K562 (cell line): ENCODE data around the gene LRRC4C. TPM values are rescaled to one million over a fixed set of nuclear protein-coding genes. Genes with fewer than 3 reads are reported as not detected.

Experiments
- ATAC-seq: fragments of 200-7000 bp; cut with Tn5 transposase; 3 replicates; pipeline ENCODE4 v1.9.1; 2020; ENCODE audit warnings: moderate library complexity
- BruUV-seq: library from RNA; stranded (reverse); fragments of 400-500 nt; replicated peaks from 2 replicates; lab custom pipeline; 2021; lab: Mats Ljungman, UMichigan
- CTCF ChIA-PET: fragments of 300-600 bp; formaldehyde crosslinking; extraction: SDS; loops from one replicate; lab custom pipeline; 2021; ENCODE audit warnings: low intra/inter-chr PET ratio; lab: Yijun Ruan, JAX
- POLR2A ChIA-PET: fragments of 300-600, 350-650 bp; sonication (Branson Sonifier 250); formaldehyde crosslinking; extraction: SDS; loops from one replicate; lab custom pipeline; 2021; ENCODE audit warnings: antibody characterized with exemption, inconsistent platforms; lab: Yijun Ruan, JAX
- DNase-seq, 4 experiments: peaks; one replicate each; pipeline versions ENCODE4 v3.0.0 to v3.0.0-alpha.2; 2011 to 2018; ENCODE audit warnings: low spot score in 3 of 4, mixed read lengths in 3 of 4; ENCODE audit errors: extremely low read depth in 1 of 4
- FAIRE-seq: peaks from 2 replicates; lab custom pipeline; 2011; peaks lifted over from hg19 to GRCh38; lab: Jason Lieb, UNC
- H2AFZ ChIP-seq: 2 replicates; pipeline ENCODE4 v1.6.0; 2011; ENCODE audit warnings: low read depth, low read length, control low read depth, inconsistent platforms
- H3K27ac ChIP-seq: fragments of 200-600 bp; 3 replicates; pipeline ENCODE4 v1.8.0; 2011; ENCODE audit warnings: low read depth, mild to moderate bottlenecking, control low read depth, inconsistent platforms, low read length, moderate library complexity, mixed read lengths; ENCODE audit errors: extremely low read depth
- H3K27me3 ChIP-seq, 2 experiments: fragments of 300-600 bp in 1 of 2; 2 replicates in 1 of 2; 3 replicates in 1 of 2; pipeline versions ENCODE4 v1.6.0 to v1.8.0; 2011; ENCODE audit warnings: inconsistent platforms in 2 of 2, low read length in 2 of 2, mild to moderate bottlenecking in 1 of 2, mixed read lengths in 1 of 2, moderate library complexity in 1 of 2; ENCODE audit not compliant: control insufficient read depth in 2 of 2, insufficient read depth in 2 of 2
- H3K36me3 ChIP-seq: fragments of 300-600 bp; 3 replicates; pipeline ENCODE4 v1.8.0; 2011; ENCODE audit warnings: mild to moderate bottlenecking, low read length, inconsistent platforms; ENCODE audit not compliant: control insufficient read depth, insufficient read depth
- H3K4me1 ChIP-seq, 2 experiments: fragments of 200-600 bp in 1 of 2; replicated peaks in 1 of 2; 2 replicates in 1 of 2; 3 replicates in 1 of 2; pipeline versions ENCODE4 v1.5.1 to v1.8.0; 2011; ENCODE audit warnings: inconsistent platforms in 2 of 2, low read length in 2 of 2, mild to moderate bottlenecking in 1 of 2, mixed read lengths in 1 of 2, moderate library complexity in 1 of 2; ENCODE audit not compliant: control insufficient read depth in 2 of 2, insufficient read depth in 2 of 2
- H3K4me2 ChIP-seq: 2 replicates; pipeline ENCODE4 v1.6.1; 2011; ENCODE audit warnings: low read length, control low read depth, inconsistent platforms, mixed read lengths; ENCODE audit not compliant: insufficient read depth
- H3K4me3 ChIP-seq: fragments of 200-600 bp; sonication (generic), shearing (Covaris generic); 2 replicates; pipeline ENCODE4 v1.5.1; 2016; ENCODE audit warnings: control low read depth, inconsistent platforms
- H3K79me2 ChIP-seq: fragments of 200-600 bp; 3 replicates; pipeline ENCODE4 v1.8.0; 2011; ENCODE audit warnings: low read length, inconsistent platforms; ENCODE audit not compliant: control insufficient read depth, insufficient read depth
- H3K9ac ChIP-seq, 2 experiments: 2 replicates each; pipeline versions ENCODE4 v1.6.0 to v1.6.1; 2011; ENCODE audit warnings: low read depth in 2 of 2, low read length in 2 of 2, control low read depth in 1 of 2, inconsistent platforms in 1 of 2, mild to moderate bottlenecking in 1 of 2, mixed read lengths in 1 of 2; ENCODE audit not compliant: insufficient read depth in 1 of 2
- H3K9me1 ChIP-seq: one replicate; pipeline ENCODE4 v1.6.0; 2011; ENCODE audit warnings: inconsistent platforms, mild to moderate bottlenecking, low read length, moderate library complexity; ENCODE audit not compliant: control insufficient read depth, insufficient read depth
- H3K9me3 ChIP-seq: replicated peaks from 2 replicates; pipeline ENCODE4 v1.5.1; 2011; ENCODE audit warnings: low read depth, low read length, inconsistent platforms; ENCODE audit not compliant: control insufficient read depth, insufficient read depth
- H4K20me1 ChIP-seq: replicated peaks from 2 replicates; pipeline ENCODE4 v1.6.1; 2011; ENCODE audit warnings: low read length, inconsistent platforms, mixed read lengths; ENCODE audit not compliant: control insufficient read depth, insufficient read depth
- DPF2 ChIP-seq: fragments of 450-650 bp; IDR thresholded peaks from 2 replicates; pipeline ENCODE4 v1.6.1; 2016
- FOS ChIP-seq: IDR thresholded peaks from 3 replicates; pipeline ENCODE4 v1.6.1; 2011; ENCODE audit not compliant: insufficient read length; ENCODE audit errors: extremely low read depth
- FOXJ3 ChIP-seq: sonication (generic); formaldehyde crosslinking; IDR thresholded peaks from 2 replicates; pipeline ENCODE4 v1.4.0; 2020; ENCODE audit warnings: mild to moderate bottlenecking, missing genetic modification reagents
- MTA1 ChIP-seq: fragments of 450-650 bp; IDR thresholded peaks from 2 replicates; pipeline ENCODE4 v1.6.1; 2017; ENCODE audit warnings: borderline replicate concordance
- NR2C2 ChIP-seq, 2 experiments: fragments of 200-800 bp in 1 of 2; sonication (Bioruptor generic) in 1 of 2; sonication (generic) in 1 of 2; formaldehyde crosslinking in 1 of 2; IDR thresholded peaks; 2 replicates each; pipeline versions ENCODE4 v1.6.1 to v1.8.0; 2016 to 2022; ENCODE audit warnings: mild to moderate bottlenecking in 1 of 2, missing compliant biosample characterization in 1 of 2, missing genetic modification characterization in 1 of 2, missing genetic modification reagents in 1 of 2
- PHF21A ChIP-seq: fragments of 450-650 bp; IDR thresholded peaks from 2 replicates; pipeline ENCODE4 v1.6.1; 2017; ENCODE audit warnings: low read depth, borderline replicate concordance
- RAD51 ChIP-seq: fragments of 450-650 bp; IDR thresholded peaks from 2 replicates; pipeline ENCODE4 v1.7.1; 2016; ENCODE audit warnings: low read depth, mild to moderate bottlenecking, borderline replicate concordance
- SIN3B ChIP-seq: fragments of 450-650 bp; IDR thresholded peaks from 2 replicates; pipeline ENCODE4 v1.6.1; 2017; ENCODE audit warnings: low read depth, mild to moderate bottlenecking, moderate library complexity
- SMARCA4 ChIP-seq: fragments of 450-650 bp; IDR thresholded peaks from 2 replicates; pipeline ENCODE4 v1.6.1; 2016
- ZNF124 ChIP-seq: sonication (generic); formaldehyde crosslinking; IDR thresholded peaks from 2 replicates; pipeline ENCODE4 v1.8.1; 2022; ENCODE audit warnings: missing genetic modification reagents
- ZNF311 ChIP-seq: fragments of 250-450 bp; sonication (Bioruptor Pico); IDR thresholded peaks from 2 replicates; pipeline ENCODE4 v1.4.0; 2020; ENCODE audit warnings: mild to moderate bottlenecking, moderate library complexity
- ZNF830 ChIP-seq: fragments of 250-450 bp; sonication (Bioruptor Pico); IDR thresholded peaks from 2 replicates; pipeline ENCODE4 v1.5.0; 2021; ENCODE audit warnings: mild to moderate bottlenecking
- WGBS: fragments of 100-300 bp; shearing (Covaris generic); methylation state at CpG from one replicate; pipeline ENCODE4 v1.1.6; 2016; ENCODE audit warnings: low coverage, mixed read lengths; ENCODE audit not compliant: insufficient coverage; ENCODE audit errors: missing lambda C conversion rate; 5-methylcytosine and 5-hydroxymethylcytosine counted together
- in situ Hi-C: fragments of 300-500 bp; cut with MboI; formaldehyde crosslinking; loops from 4 replicates; pipeline ENCODE4 v1.15.0; 2018; ENCODE audit warnings: inconsistent platforms, mixed read lengths
- intact Hi-C: fragments of 100-400 bp; cut with micrococcal nuclease; formaldehyde crosslinking; loops from 2 replicates; pipeline ENCODE4 v1.14.2; 2022
- polyA plus RNA-seq, 8 experiments: library from polyadenylated mRNA; depleted of rRNA in 4 of 8; stranded (reverse) in 5 of 8; unstranded in 3 of 8; fragments of >200 nt; fragmentation: Nextera tagmentation in 2 of 8; fragmentation: Illumina TruSeq in 1 of 8; extraction: Ambion mirVana in 2 of 8; extraction: Trizol in 1 of 8; gene quantifications; 2 replicates each; pipeline versions ENCODE4 v1.2.1 to v1.2.3, GENCODE V29; 2011 to 2014; ENCODE audit warnings: inconsistent platforms in 1 of 8, missing spikeins in 1 of 8
- total RNA-seq, 7 experiments: library from RNA; depleted of rRNA in 6 of 7; stranded (reverse); fragments of >200 nt in 6 of 7; fragmentation: Illumina TruSeq in 2 of 7; extraction: Trizol in 2 of 7; gene quantifications; 2 replicates each; pipeline versions ENCODE4 v1.2.1 to v1.2.3, GENCODE V29; 2011 to 2021; ENCODE audit warnings: low replicate concordance in 1 of 7
- TF ChIP-seq, protein P1 (sequence below): fragments of 250-450 bp; sonication (Bioruptor Pico); IDR thresholded peaks from 2 replicates; pipeline ENCODE4 v1.5.0; 2020; ENCODE audit warnings: mild to moderate bottlenecking, borderline replicate concordance
- TF ChIP-seq, protein P2 (sequence below): fragments of 450-650 bp; formaldehyde crosslinking; IDR thresholded peaks from 2 replicates; pipeline ENCODE4 v1.4.0; 2022; ENCODE audit warnings: mild to moderate bottlenecking, moderate library complexity
- TF ChIP-seq, protein P3 (sequence below): fragments of 200-800 bp; sonication (Bioruptor generic); IDR thresholded peaks from 2 replicates; pipeline ENCODE4 v1.6.1; 2017; ENCODE audit warnings: missing genetic modification characterization, missing compliant biosample characterization
- TF ChIP-seq, protein P4 (sequence below), 2 experiments: fragments of 450-650 bp in 1 of 2; sonication (generic) in 1 of 2; formaldehyde crosslinking in 1 of 2; IDR thresholded peaks in 1 of 2; conservative IDR thresholded peaks in 1 of 2; 2 replicates each; pipeline versions ENCODE4 v1.6.1 to v1.8.1; 2016 to 2023; ENCODE audit warnings: mild to moderate bottlenecking in 2 of 2, moderate library complexity in 2 of 2, inconsistent platforms in 1 of 2, missing genetic modification reagents in 1 of 2

LRRC4C gene
- total and polyA plus RNA-seq, 9 of the 15 experiments (the other 6 are each of a cell fraction or from before 2014, with no cell fraction given): not detected

DNA sequence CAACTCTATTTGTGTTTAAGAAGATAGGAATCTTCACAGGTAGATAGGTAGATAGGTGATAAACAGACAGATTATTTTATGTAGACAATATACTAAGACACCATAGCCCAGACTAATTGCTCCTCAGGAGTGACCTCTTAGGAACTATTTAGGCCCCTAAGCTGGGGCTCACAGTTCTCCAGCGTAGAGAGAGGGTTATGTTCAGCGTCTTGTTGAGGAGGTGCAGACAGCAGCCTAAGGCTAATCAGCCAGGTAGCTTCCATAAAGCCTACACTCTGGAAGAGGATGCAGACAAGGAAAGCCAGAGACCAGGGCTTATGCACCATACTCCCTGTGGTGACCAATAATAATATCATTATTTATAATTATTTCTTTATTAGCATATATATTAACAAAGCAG, 705.2 kb downstream of the LRRC4C start:
- CTCF ChIA-PET: no interaction called here
- no peak overlapping the region for H3K9ac ChIP-seq
- no peaks in the 10 kb centered on the region for H3K4me1 ChIP-seq
- H2AFZ ChIP-seq: no peak overlapping the region
- DNase-seq: no peak
- no peak overlapping the region for H3K27ac ChIP-seq
- H3K9me3 ChIP-seq: no peaks in the 10 kb centered on the region
- no peak overlapping the region for H3K4me3 ChIP-seq
- no TSS peak for BruUV-seq
- in situ Hi-C loops (no loop called here), intact Hi-C loops (no loop called here)
- no peak overlapping the region for H3K4me2 ChIP-seq
- H3K79me2 ChIP-seq: no peaks in the 10 kb centered on the region
- FAIRE-seq: no peak
- H3K9me1 ChIP-seq: no peaks in the 10 kb centered on the region
- ATAC-seq: no peak
- H4K20me1 ChIP-seq: no peaks in the 10 kb centered on the region
- 0% methylated on average over 2 of the region's 2 CpGs for WGBS
- POLR2A ChIA-PET: no interaction called here
- no peaks in the 10 kb centered on the region for H3K36me3 ChIP-seq
- H3K27me3 ChIP-seq: no peaks in the 10 kb centered on the region
- no peak for TF ChIP-seq ZNF311
- no peak for TF ChIP-seq ZNF124 (CRISPR knock-in tag)
- TF ChIP-seq, protein P1, sequence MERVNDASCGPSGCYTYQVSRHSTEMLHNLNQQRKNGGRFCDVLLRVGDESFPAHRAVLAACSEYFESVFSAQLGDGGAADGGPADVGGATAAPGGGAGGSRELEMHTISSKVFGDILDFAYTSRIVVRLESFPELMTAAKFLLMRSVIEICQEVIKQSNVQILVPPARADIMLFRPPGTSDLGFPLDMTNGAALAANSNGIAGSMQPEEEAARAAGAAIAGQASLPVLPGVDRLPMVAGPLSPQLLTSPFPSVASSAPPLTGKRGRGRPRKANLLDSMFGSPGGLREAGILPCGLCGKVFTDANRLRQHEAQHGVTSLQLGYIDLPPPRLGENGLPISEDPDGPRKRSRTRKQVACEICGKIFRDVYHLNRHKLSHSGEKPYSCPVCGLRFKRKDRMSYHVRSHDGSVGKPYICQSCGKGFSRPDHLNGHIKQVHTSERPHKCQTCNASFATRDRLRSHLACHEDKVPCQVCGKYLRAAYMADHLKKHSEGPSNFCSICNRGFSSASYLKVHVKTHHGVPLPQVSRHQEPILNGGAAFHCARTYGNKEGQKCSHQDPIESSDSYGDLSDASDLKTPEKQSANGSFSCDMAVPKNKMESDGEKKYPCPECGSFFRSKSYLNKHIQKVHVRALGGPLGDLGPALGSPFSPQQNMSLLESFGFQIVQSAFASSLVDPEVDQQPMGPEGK (CRISPR knock-in tag): no peak
- TF ChIP-seq SIN3B: no peak
- TF ChIP-seq SMARCA4: no peak
- TF ChIP-seq DPF2: no peak
- no peak for TF ChIP-seq ZNF830
- TF ChIP-seq, protein P2, sequence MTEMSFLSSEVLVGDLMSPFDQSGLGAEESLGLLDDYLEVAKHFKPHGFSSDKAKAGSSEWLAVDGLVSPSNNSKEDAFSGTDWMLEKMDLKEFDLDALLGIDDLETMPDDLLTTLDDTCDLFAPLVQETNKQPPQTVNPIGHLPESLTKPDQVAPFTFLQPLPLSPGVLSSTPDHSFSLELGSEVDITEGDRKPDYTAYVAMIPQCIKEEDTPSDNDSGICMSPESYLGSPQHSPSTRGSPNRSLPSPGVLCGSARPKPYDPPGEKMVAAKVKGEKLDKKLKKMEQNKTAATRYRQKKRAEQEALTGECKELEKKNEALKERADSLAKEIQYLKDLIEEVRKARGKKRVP: no peak
- TF ChIP-seq, protein P3, sequence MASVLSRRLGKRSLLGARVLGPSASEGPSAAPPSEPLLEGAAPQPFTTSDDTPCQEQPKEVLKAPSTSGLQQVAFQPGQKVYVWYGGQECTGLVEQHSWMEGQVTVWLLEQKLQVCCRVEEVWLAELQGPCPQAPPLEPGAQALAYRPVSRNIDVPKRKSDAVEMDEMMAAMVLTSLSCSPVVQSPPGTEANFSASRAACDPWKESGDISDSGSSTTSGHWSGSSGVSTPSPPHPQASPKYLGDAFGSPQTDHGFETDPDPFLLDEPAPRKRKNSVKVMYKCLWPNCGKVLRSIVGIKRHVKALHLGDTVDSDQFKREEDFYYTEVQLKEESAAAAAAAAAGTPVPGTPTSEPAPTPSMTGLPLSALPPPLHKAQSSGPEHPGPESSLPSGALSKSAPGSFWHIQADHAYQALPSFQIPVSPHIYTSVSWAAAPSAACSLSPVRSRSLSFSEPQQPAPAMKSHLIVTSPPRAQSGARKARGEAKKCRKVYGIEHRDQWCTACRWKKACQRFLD (CRISPR knock-in tag): no peak
- TF ChIP-seq MTA1: no peak
- no peak for TF ChIP-seq PHF21A
- TF ChIP-seq RAD51: no peak
- TF ChIP-seq, protein P4, sequence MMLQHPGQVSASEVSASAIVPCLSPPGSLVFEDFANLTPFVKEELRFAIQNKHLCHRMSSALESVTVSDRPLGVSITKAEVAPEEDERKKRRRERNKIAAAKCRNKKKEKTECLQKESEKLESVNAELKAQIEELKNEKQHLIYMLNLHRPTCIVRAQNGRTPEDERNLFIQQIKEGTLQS (IDR thresholded peaks at IDR 0.05): no peak
- TF ChIP-seq, protein P4 (CRISPR knock-in tag; conservative IDR thresholded peaks at IDR 0.05): no peak
- no peak for TF ChIP-seq NR2C2 (CRISPR knock-in tag; IDR thresholded peaks at IDR 0.05)
- TF ChIP-seq NR2C2 (tag; IDR thresholded peaks at IDR 0.05): no peak
- no peak for TF ChIP-seq FOS
- no peak for TF ChIP-seq FOXJ3 (CRISPR knock-in tag)
